Vagina (tissue), 2 donors: ENCODE measurements around the gene GFOD1. TPM values are rescaled to one million over a fixed set of nuclear protein-coding genes. Genes with fewer than 3 reads are reported as not detected.

ENCODE experiments used
- DNase-seq, 2 donors: peaks; one replicate each; pipeline ENCODE4 v3.0.0-alpha.2; 2017; ENCODE audit errors: extremely low spot score in 2 of 2
- H3K27ac ChIP-seq: fragments of 200-600 bp; sonication (generic); one replicate; pipeline ENCODE4 v1.5.1; 2019
- H3K27me3 ChIP-seq: fragments of 200-600 bp; sonication (generic); one replicate; pipeline ENCODE4 v1.5.1; 2019
- H3K36me3 ChIP-seq, 2 donors: fragments of 200-600 bp; sonication (generic); one replicate each; pipeline ENCODE4 v1.5.1; 2017 to 2019
- H3K4me1 ChIP-seq: fragments of 200-600 bp; sonication (generic); one replicate; pipeline ENCODE4 v1.5.1; 2019
- H3K4me3 ChIP-seq, 2 donors: fragments of 200-600 bp; sonication (generic); 1 replicate in 1 of 2; 2 replicates in 1 of 2; pipeline ENCODE4 v1.5.1; 2016 to 2019
- H3K9me3 ChIP-seq: fragments of 200-600 bp; sonication (generic); one replicate; pipeline ENCODE4 v1.5.1; 2019
- POLR2A ChIP-seq, 2 donors: fragments of 450-650 bp; IDR thresholded peaks; one replicate each; pipeline ENCODE4 v1.6.1; 2017; ENCODE audit warnings: antibody characterized with exemption in 2 of 2, mild to moderate bottlenecking in 2 of 2, moderate library complexity in 2 of 2
- POLR2AphosphoS5 ChIP-seq, 2 donors: sonication (generic); formaldehyde crosslinking; IDR thresholded peaks; one replicate each; pipeline ENCODE4 v1.9.0; 2017; ENCODE audit warnings: antibody characterized with exemption in 2 of 2, mild to moderate bottlenecking in 2 of 2, low read depth in 1 of 2; ENCODE audit not compliant: insufficient read depth in 1 of 2
- intact Hi-C: fragments of 100-400 bp; cut with DNase I; formaldehyde crosslinking; loops from one replicate; pipeline ENCODE4 v1.15.1; 2023
- total RNA-seq: library from RNA; depleted of rRNA; stranded (reverse); fragments of >200 nt; gene quantifications from one replicate; pipeline ENCODE4 v1.2.3, GENCODE V29; 2016
- TF ChIP-seq, protein P1 (sequence below), 3 experiments: fragments of 450-650 bp in 2 of 3; fragments of 200-600 bp in 1 of 3; sonication (generic) in 1 of 3; IDR thresholded peaks; one replicate each; pipeline ENCODE4 v1.5.1; 2017 to 2019; ENCODE audit warnings: antibody characterized with exemption in 3 of 3, mild to moderate bottlenecking in 2 of 3, moderate library complexity in 2 of 3

Gene GFOD1
- total RNA-seq, 1 donor from 2014 or later = 16.9 TPM

- H3K27ac ChIP-seq = no peak overlapping the region
- H3K4me3 ChIP-seq = no peak overlapping the region
- peak in 1 of 2 donors; percentile 62 for DNase-seq
- intact Hi-C loops = no loop called here
- H3K36me3 ChIP-seq = no peaks in the 10 kb centered on the region
- no peak for TF ChIP-seq POLR2A (IDR thresholded peaks at IDR 0.05)
- no peak for TF ChIP-seq POLR2AphosphoS5 (IDR thresholded peaks at IDR 0.05; ENCODE audit: insufficient read depth in 1 of 2, low read depth in 1 of 2)
- TF ChIP-seq, protein P1, sequence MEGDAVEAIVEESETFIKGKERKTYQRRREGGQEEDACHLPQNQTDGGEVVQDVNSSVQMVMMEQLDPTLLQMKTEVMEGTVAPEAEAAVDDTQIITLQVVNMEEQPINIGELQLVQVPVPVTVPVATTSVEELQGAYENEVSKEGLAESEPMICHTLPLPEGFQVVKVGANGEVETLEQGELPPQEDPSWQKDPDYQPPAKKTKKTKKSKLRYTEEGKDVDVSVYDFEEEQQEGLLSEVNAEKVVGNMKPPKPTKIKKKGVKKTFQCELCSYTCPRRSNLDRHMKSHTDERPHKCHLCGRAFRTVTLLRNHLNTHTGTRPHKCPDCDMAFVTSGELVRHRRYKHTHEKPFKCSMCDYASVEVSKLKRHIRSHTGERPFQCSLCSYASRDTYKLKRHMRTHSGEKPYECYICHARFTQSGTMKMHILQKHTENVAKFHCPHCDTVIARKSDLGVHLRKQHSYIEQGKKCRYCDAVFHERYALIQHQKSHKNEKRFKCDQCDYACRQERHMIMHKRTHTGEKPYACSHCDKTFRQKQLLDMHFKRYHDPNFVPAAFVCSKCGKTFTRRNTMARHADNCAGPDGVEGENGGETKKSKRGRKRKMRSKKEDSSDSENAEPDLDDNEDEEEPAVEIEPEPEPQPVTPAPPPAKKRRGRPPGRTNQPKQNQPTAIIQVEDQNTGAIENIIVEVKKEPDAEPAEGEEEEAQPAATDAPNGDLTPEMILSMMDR (IDR thresholded peaks at IDR 0.05) = no peak
- peaks cover 13% of the 10 kb centered on the region for H3K4me1 ChIP-seq
- H3K9me3 ChIP-seq = no peaks in the 10 kb centered on the region
- no peaks in the 10 kb centered on the region for H3K27me3 ChIP-seq
Measured at GRCh38 chr6:13466304-13467215, 20.8 kb downstream of the GFOD1 start.

DNA sequence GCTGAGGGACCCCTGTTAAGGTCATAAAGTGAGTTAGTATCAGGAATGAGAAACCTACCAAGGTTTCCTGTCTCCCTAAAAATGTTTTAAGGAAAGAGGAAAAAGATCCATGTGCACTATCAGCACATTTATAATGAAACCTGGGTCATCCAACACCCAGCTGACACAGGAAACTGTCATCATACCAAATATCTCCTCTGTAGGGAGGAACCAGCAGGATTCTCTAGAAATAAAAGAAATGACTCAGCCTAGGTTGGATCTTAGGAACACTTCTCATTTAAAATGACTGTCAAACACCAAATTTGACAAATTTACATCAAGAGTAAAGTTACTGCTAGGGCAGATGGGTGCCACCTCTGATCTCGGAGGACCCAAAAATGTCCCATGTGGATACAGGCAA is 21.7 kb downstream of the GFOD1 start:
- intact Hi-C loops = no loop called here
- Histone ChIP-seq H3K4me3 (no peak overlapping the region), H3K9me3 (no peaks in the 10 kb centered on the region), H3K27me3 (no peaks in the 10 kb centered on the region), H3K27ac (no peak overlapping the region), H3K4me1 (peaks cover 13% of the 10 kb centered on the region), H3K36me3 (no peaks in the 10 kb centered on the region)
- DNase-seq = no peak
- TF ChIP-seq POLR2A (IDR thresholded peaks at IDR 0.05) (no peak), POLR2AphosphoS5 (IDR thresholded peaks at IDR 0.05; ENCODE audit: insufficient read depth in 1 of 2, low read depth in 1 of 2) (no peak)
- TF ChIP-seq, protein P1 (IDR thresholded peaks at IDR 0.05) = no peak

- H3K4me3 ChIP-seq = no peak overlapping the region
- intact Hi-C loops = no loop called here
- DNase-seq = no peak
- TF ChIP-seq POLR2A (IDR thresholded peaks at IDR 0.05) = no peak
- TF ChIP-seq POLR2AphosphoS5 (IDR thresholded peaks at IDR 0.05; ENCODE audit: insufficient read depth in 1 of 2, low read depth in 1 of 2) = no peak
- TF ChIP-seq, protein P1 (IDR thresholded peaks at IDR 0.05) = no peak
- H3K9me3 ChIP-seq = no peaks in the 10 kb centered on the region
- no peaks in the 10 kb centered on the region for H3K36me3 ChIP-seq
- no peaks in the 10 kb centered on the region for H3K27me3 ChIP-seq
- H3K27ac ChIP-seq = no peak overlapping the region
- H3K4me1 ChIP-seq = peaks cover 13% of the 10 kb centered on the region
Measured at GRCh38 chr6:13463941-13464340, 23.5 kb downstream of the GFOD1 start.

GRCh38 chr6:13463328-13463717 is 24.1 kb downstream of the GFOD1 start:
- peaks cover 13% of the 10 kb centered on the region for H3K4me1 ChIP-seq
- no peaks in the 10 kb centered on the region for H3K9me3 ChIP-seq
- H3K4me3 ChIP-seq = no peak overlapping the region
- H3K27me3 ChIP-seq = no peaks in the 10 kb centered on the region
- intact Hi-C loops = no loop called here
- H3K27ac ChIP-seq = no peak overlapping the region
- TF ChIP-seq, protein P1 (IDR thresholded peaks at IDR 0.05) = no peak
- no peak for TF ChIP-seq POLR2AphosphoS5 (IDR thresholded peaks at IDR 0.05; ENCODE audit: insufficient read depth in 1 of 2, low read depth in 1 of 2)
- no peak for DNase-seq
- no peaks in the 10 kb centered on the region for H3K36me3 ChIP-seq
